ENCODE data around the gene RPS25.
"Not testable (repeated sequence)": the region's sequence is repeated elsewhere in the genome, so short reads cannot be mapped to it uniquely, and the experiment has no call there.

The RPS25 gene

GRCh38 chr11:119018074-119018938, at the start of gene RPS25, which contains the start of gene TRAPPC4:
RPS25 (minus strand) TSS chr11:119018343; CDS start chr11:119018284, 59 bp downstream.
TRAPPC4 (plus strand) TSS chr11:119018766; CDS start chr11:119018796, 30 bp downstream.
- DNase-seq: peak; percentile 95

GRCh38 chr11:119067371-119068222, 49.5 kb upstream of the RPS25 start, which contains the start of gene VPS11:
VPS11 (plus strand) TSS chr11:119067818; CDS start chr11:119067824, 6 bp downstream.
- peak; percentile 95 for DNase-seq

GRCh38 chr11:119065369-119065768, 47.2 kb upstream of the RPS25 start:
- DNase-seq: no peak

GRCh38 chr11:119062779-119063178, 44.6 kb upstream of the RPS25 start:
- DNase-seq: no peak

- no peak for DNase-seq
Measured at GRCh38 chr11:119061256-119061655, 43.1 kb upstream of the RPS25 start.

GRCh38 chr11:119059128-119059527, 41.0 kb upstream of the RPS25 start:
- not testable (repeated sequence) for DNase-seq

GRCh38 chr11:119057000-119057769, 39.0 kb upstream of the RPS25 start, which contains the start of gene HYOU1:
HYOU1 (minus strand) TSS chr11:119057205; CDS start chr11:119056160, 1,045 bp downstream.
- DNase-seq: peak; percentile 98

- peak; percentile 26 for DNase-seq
Measured at GRCh38 chr11:119056421-119056999, 38.4 kb upstream of the RPS25 start.

GRCh38 chr11:119055901-119056300, 37.8 kb upstream of the RPS25 start:
- DNase-seq: no peak

GRCh38 chr11:119054418-119054817, 36.3 kb upstream of the RPS25 start:
- DNase-seq: no peak

- no peak for DNase-seq
Measured at GRCh38 chr11:119052163-119052814, 34.1 kb upstream of the RPS25 start.

- DNase-seq: no peak
Measured at GRCh38 chr11:119051440-119052162, 33.5 kb upstream of the RPS25 start.

GRCh38 chr11:119049081-119049480, 30.9 kb upstream of the RPS25 start:
- no peak for DNase-seq

GRCh38 chr11:119048644-119049043, 30.5 kb upstream of the RPS25 start:
- DNase-seq: no peak

GRCh38 chr11:119047205-119047604, 29.1 kb upstream of the RPS25 start:
- DNase-seq: no peak

GRCh38 chr11:119046489-119046888, 28.3 kb upstream of the RPS25 start:
- DNase-seq: no peak

GRCh38 chr11:119044708-119045107, 26.6 kb upstream of the RPS25 start:
- no peak for DNase-seq

- no peak for DNase-seq
Measured at GRCh38 chr11:119042927-119043326, 24.8 kb upstream of the RPS25 start.

GRCh38 chr11:119041821-119042514, 23.8 kb upstream of the RPS25 start:
- no peak for DNase-seq

- DNase-seq: not testable (repeated sequence)
Measured at GRCh38 chr11:119039471-119039870, 21.3 kb upstream of the RPS25 start.

Data from NCI-H510A (cell line).